ENCODE data around the gene BRAT1.
A peak's percentile ranks its signal among the peaks of the same experiment; 100 is the strongest.
"Not testable (repeated sequence)": the region's sequence is repeated elsewhere in the genome, so short reads cannot be mapped to it uniquely, and the experiment has no call there.

Gene BRAT1

DNA sequence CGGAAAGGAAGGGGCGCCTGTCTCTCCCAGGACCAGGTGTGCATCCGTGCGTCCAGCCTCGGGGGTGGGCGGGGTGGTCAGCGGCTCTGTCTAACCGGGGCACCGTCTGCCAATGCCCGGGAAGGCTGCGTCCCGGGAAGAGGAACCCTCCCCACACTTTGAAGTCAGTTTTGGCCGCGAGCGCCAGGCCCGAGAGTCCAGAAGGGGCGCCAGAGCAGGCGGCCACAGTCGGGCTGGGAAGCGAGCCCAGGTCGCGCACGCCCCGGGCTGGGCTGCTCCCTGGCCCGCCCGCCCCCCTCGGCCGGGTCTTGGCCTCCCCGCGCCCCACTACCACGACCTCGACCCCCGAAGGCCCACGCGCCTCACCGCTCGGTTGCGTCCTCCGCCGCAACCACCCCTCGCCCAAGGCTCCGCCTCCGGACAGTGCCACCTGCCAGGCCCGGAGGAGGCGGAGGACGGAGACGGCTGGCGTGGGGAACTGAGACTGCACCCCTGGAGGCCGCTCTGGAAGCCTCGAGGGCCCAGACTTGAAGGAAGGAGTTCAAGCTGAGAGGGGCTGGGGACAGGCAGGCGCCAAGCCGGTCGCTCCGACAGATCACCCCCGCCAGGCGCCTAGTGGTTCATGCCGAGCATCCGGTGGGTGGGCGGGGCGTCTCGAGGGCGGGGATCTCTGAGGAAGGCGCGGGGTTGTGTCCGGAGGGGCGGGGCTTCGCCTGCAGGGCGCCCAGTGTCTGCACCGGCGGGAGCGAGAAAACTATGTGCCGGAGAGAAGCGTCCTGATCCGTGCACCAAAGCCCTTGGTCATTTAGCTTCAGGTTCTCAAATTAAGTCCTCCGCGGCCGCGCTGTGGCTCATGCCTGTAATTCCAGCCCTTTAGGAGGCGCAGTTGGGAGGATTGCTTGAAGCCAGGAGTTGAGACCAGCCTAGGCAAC, at the start of gene BRAT1:
BRAT1 (minus strand) TSS at position 404 of the 932 bp plus-strand sequence. CDS start 1,093 bp downstream, outside the sequence.
- DNase-seq (ENCODE audit: low spot score), result peak; percentile 96

GRCh38 chr7:2604608-2605174, 49.4 kb upstream of the BRAT1 start:
- DNase-seq (ENCODE audit: low spot score), result no peak

GRCh38 chr7:2603044-2603965, 48.0 kb upstream of the BRAT1 start:
- DNase-seq (ENCODE audit: low spot score), result no peak

DNA sequence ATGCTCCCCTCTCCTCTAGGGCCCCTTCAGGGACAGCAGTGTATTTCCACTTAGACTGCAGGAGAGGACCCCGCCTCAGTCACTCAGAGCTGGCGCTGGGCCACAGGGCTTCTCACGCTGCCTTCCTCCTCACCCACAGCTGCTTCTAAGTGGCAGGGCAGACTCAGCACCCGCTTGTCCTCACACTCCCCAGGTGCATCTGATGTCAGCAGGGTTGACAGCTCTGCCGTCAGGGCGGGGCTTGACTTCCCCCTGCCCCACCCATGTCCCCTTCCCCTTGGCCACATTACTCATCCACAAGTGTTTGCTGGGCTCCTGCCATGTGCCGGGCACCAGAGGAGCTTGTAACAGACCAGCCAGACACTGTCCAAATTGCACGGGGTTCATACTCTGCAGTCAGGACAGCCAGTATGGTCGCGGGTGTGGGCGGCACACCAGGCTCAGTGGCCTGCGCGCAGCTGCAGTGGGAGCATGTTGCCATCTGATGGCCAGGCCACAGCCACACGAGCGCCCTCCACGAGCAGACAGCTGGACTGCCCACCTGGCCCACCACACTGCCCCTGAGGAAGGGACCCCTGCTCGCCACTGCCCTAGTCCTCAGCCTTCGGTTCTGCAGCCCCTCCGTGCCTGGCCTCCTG, 47.2 kb upstream of the BRAT1 start:
- DNase-seq (ENCODE audit: low spot score), result no peak

- DNase-seq (ENCODE audit: low spot score), result no peak
Measured at GRCh38 chr7:2601907-2602306, 46.6 kb upstream of the BRAT1 start.

GRCh38 chr7:2601065-2601464, 45.7 kb upstream of the BRAT1 start:
- DNase-seq (ENCODE audit: low spot score), result no peak

- DNase-seq (ENCODE audit: low spot score), result no peak
Measured at GRCh38 chr7:2598154-2598823, 43.0 kb upstream of the BRAT1 start.

- no peak for DNase-seq (ENCODE audit: low spot score)
Measured at GRCh38 chr7:2597273-2597640, 41.9 kb upstream of the BRAT1 start.

GRCh38 chr7:2596464-2597272, 41.3 kb upstream of the BRAT1 start:
- DNase-seq (ENCODE audit: low spot score), result no peak

DNA sequence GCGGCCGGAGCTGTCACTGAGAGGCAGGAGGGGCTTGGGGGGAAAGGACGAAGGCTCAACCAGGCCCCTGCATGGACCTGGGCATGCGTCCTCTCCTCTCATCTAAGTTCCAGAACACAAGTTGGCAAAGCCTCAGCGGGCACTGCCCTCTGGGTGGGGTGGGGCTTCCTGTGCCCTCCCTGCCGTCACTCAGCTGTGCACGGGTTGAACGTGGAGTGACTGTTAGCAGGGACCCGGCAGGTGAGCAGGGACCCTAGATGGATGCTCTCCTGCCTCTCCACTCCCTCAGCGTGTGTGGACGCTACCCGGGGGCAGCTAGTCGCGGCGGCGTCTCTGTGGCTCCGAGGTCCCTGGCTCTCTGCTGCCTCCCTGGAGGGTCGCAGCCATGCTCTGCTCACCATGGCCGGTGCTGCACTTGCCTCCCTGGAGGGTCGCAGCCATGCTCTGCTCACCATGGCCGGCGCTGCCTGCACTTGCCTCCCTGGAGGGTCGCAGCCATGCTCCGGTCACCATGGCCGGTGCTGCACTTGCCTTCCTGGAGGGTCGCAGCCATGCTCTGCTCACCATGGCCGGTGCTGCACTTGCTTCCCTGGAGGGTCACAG, 40.0 kb upstream of the BRAT1 start:
- DNase-seq (ENCODE audit: low spot score), result no peak

DNA sequence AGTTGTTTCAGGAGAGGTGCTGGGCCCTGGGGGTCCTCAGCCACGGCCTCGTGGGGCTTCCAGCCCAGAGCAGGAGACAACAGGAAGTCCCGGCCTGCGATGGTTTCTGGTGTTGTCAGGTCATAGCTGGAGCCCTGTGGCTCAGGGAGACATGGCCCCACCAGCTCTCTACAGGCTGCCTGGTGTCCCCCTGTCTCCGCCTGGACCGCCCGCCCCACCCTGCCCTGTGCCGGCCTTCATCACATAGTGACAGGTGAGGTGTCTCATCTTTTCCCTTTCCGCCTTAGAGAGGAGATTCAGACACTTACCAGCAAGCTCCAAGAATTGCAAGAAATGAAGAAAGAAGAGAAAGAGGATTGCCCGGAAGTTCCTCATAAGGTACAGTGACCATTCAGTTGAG, 39.3 kb upstream of the BRAT1 start:
- DNase-seq (ENCODE audit: low spot score), result no peak

DNA sequence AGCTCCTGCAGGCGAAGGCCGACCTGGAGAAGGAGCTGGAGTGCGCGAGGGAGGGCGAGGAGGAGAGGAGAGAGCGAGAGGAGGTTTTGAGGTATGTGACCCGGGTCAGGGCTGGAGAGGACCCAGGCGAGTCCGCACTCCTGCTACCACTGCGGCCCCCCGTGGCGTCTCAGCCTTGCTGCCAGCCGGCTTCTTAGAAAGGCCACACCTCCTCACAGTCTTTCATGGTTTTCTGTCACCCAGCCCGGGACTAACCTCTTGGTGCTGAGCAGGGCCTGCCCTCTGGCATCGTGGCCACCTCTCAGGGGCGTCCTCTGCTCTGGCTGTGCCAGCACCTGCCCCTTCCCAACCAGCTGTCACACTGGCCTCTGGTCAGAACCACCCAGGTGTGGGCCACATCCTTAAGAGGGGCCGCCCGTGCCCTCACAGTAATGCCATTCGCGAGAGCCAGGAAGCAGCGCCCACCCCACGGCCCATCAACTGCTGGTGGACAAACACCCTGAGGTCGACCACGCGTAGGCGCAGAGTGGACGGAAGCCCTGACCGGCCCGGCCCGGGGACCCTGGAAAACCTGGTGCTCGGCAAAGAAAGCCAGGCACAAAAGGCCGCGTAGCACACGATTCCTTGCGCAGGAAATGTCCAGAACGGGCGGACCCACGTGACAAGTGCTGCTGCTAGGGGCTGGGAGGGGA, 37.9 kb upstream of the BRAT1 start:
- no peak for DNase-seq (ENCODE audit: low spot score)

- DNase-seq (ENCODE audit: low spot score), result no peak
Measured at GRCh38 chr7:2592375-2592865, 37.1 kb upstream of the BRAT1 start.

GRCh38 chr7:2589941-2590340, 34.6 kb upstream of the BRAT1 start:
- DNase-seq (ENCODE audit: low spot score), result not testable (repeated sequence)

GRCh38 chr7:2589341-2589740, 34.0 kb upstream of the BRAT1 start:
- DNase-seq (ENCODE audit: low spot score), result no peak

DNA sequence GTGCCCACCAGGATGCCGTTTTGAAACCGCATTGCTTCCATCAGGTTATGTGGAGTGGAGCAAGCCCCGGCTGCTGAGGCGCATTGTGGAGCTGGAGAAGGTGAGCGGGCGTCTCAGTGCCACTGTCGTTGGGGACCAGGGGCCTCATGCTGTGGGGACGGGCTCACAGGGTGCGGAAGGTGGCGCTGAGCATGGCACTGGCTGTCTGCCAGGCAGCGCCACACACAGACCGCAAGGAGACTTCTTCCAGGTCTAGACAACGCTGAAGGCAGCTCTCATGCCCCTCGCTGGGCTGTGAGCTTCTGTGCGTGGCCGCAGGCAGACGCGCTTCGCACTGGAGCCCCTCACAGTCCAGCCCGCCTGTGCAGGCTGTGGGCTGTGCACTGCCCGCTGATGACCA, 32.5 kb upstream of the BRAT1 start:
- no peak for DNase-seq (ENCODE audit: low spot score)

DNA sequence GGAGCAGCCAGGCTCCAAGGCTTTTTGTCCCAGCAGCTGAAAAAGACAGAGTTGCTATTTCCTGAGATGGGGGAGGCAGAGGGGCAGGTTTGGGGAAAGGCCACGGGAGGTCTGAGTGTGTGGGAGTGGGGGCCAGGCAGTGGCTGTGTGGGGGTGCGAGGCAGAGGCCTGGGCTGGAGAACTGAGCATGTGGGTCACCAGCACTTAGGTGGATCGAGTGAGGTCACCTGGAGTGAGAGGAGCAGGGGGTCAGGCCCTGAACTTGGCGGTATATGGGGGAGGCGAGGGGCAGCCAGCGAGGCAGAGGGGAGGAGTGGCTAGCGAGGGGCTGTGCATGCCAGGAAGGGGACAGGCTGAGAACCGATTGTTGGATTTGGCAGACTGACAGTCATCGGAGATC, 31.8 kb upstream of the BRAT1 start:
- no peak for DNase-seq (ENCODE audit: low spot score)

DNA sequence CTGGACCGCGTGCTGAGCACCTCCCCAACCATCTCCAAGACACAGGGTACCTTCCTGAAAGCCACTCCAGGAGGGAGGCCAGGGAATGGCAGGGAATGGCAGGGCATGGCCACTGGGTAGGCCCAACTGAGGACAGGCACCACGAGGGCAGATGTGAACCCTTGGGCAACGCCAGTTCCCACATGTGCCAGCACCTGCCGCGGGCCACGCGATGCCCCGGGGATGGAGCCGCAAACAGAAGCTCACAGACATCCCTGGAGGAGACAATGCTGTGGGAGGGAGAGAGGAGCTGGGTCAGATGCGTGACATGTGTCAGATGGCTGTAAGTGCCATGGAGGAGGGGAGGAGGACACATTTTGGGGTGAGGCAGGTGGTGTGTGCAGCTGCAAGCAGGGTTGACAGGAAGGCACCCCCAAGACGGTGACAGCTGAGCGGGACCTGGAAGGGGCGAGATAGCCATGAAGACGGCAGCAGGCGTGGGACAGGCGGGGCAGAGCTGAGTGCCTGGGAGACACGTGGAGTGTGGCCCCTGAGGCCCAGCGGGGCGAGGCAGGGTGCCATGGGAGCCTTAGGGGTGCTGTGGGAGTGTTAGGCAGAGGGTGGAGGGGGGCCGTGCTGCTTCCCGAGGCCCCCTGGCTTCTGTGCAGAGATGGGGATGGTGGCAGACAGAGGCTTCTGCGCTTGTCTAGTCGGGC, 31.1 kb upstream of the BRAT1 start:
- no peak for DNase-seq (ENCODE audit: low spot score)

DNA sequence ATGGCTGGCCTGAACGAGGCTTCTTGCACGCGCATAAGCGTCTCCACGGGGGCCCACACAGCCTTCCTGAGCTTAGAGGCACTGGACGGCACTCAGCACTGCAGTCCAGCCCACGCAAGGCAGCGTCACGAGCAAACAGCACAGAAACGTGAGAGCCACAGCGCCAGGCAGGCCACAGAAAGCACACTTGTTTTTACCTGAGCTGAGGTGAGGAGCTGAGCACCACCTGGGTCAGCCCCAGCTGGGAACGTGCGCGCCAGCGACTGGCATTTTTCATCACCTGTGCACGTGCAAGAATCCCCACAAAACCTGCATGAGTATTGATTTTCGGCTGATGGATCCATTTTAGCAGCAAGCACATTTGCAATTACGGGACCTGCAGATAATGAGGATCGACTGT, 30.1 kb upstream of the BRAT1 start:
- no peak for DNase-seq (ENCODE audit: low spot score)
